ENCODE results near the gene SOX6.

The SOX6 gene

DNA sequence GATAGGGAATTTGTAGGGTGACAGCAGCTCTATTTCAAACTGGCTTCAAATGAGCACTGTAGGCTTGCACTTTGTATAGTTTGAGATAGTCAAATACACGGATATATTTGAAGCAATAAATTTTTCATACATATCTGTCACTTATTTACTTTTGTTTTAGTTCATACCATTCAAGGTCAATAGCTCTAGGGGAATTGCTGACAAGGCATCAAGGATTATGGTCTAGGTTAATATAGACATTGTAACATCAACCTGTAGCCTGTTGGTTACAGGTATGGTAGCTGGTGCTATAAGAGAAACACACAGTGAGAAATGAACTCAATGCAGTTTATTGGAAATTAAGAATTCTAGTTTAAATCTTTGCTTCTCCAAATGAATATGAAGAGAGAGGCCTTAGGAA is 267.6 kb downstream of the SOX6 start:
- Histone ChIP-seq H3K27me3 (ENCODE audit: insufficient read depth, low read length, poor library complexity, severe bottlenecking) (no peaks in the 10 kb centered on the region), H3K36me3 (ENCODE audit: insufficient read depth, low read length) (no peaks in the 10 kb centered on the region), H3K4me1 (ENCODE audit: insufficient read depth, low read length, poor library complexity, severe bottlenecking) (no peaks in the 10 kb centered on the region), H3K79me2 (ENCODE audit: insufficient read depth, low read length) (no peaks in the 10 kb centered on the region), H2AFZ (ENCODE audit: low read length) (no peak overlapping the region), H3K9me3 (ENCODE audit: insufficient read depth, low read depth, low read length) (no peaks in the 10 kb centered on the region), H3K4me3 (ENCODE audit: low read length, poor library complexity, severe bottlenecking) (no peak overlapping the region), H3K9me2 (replicated peaks; ENCODE audit: low read depth, low read length) (no peaks in the 10 kb centered on the region), H3K9ac (ENCODE audit: low read depth, low read length, poor library complexity, severe bottlenecking) (no peak overlapping the region), H4K20me1 (ENCODE audit: insufficient read depth, low read length, poor library complexity, severe bottlenecking) (no peaks in the 10 kb centered on the region), H3K4me2 (ENCODE audit: low read depth, low read length, poor library complexity, severe bottlenecking) (no peak overlapping the region), H3F3A (ENCODE audit: low read depth) (no peaks in the 10 kb centered on the region)
- TF ChIP-seq, protein P1, sequence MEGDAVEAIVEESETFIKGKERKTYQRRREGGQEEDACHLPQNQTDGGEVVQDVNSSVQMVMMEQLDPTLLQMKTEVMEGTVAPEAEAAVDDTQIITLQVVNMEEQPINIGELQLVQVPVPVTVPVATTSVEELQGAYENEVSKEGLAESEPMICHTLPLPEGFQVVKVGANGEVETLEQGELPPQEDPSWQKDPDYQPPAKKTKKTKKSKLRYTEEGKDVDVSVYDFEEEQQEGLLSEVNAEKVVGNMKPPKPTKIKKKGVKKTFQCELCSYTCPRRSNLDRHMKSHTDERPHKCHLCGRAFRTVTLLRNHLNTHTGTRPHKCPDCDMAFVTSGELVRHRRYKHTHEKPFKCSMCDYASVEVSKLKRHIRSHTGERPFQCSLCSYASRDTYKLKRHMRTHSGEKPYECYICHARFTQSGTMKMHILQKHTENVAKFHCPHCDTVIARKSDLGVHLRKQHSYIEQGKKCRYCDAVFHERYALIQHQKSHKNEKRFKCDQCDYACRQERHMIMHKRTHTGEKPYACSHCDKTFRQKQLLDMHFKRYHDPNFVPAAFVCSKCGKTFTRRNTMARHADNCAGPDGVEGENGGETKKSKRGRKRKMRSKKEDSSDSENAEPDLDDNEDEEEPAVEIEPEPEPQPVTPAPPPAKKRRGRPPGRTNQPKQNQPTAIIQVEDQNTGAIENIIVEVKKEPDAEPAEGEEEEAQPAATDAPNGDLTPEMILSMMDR (conservative IDR thresholded peaks at IDR 0.05; ENCODE audit: low read length), result no peak
- TF ChIP-seq EZH2phosphoT487 (IDR thresholded peaks at IDR 0.05; ENCODE audit: borderline replicate concordance), result no peak

DNA sequence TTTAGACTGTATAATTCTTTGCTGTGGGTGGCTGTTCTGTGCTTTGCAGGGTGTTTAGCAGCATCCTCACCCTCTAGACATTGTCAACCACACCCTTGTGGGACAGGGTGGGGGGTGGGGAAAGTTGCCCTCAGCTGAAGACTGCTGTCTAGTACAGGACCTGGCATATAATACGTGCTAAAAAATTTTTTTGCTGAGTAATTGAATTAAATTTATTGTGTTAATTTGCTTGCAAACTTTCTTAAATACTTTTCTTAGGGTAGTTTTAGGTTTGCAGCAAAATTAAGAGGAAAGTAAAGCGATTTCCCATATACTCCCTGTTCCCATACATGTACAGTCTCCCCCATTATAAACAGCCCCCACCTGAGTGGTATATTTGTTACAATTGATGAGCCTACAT is 268.5 kb downstream of the SOX6 start:
- Histone ChIP-seq H3K4me2 (ENCODE audit: low read depth, low read length, poor library complexity, severe bottlenecking) (no peak overlapping the region), H3K4me3 (ENCODE audit: low read length, poor library complexity, severe bottlenecking) (no peak overlapping the region), H2AFZ (ENCODE audit: low read length) (no peak overlapping the region), H3K9ac (ENCODE audit: low read depth, low read length, poor library complexity, severe bottlenecking) (no peak overlapping the region), H4K20me1 (ENCODE audit: insufficient read depth, low read length, poor library complexity, severe bottlenecking) (no peaks in the 10 kb centered on the region), H3F3A (ENCODE audit: low read depth) (no peaks in the 10 kb centered on the region), H3K79me2 (ENCODE audit: insufficient read depth, low read length) (no peaks in the 10 kb centered on the region), H3K27me3 (ENCODE audit: insufficient read depth, low read length, poor library complexity, severe bottlenecking) (no peaks in the 10 kb centered on the region), H3K9me3 (ENCODE audit: insufficient read depth, low read depth, low read length) (no peaks in the 10 kb centered on the region), H3K9me2 (replicated peaks; ENCODE audit: low read depth, low read length) (no peaks in the 10 kb centered on the region), H3K4me1 (ENCODE audit: insufficient read depth, low read length, poor library complexity, severe bottlenecking) (no peaks in the 10 kb centered on the region), H3K36me3 (ENCODE audit: insufficient read depth, low read length) (no peaks in the 10 kb centered on the region)
- TF ChIP-seq EZH2phosphoT487 (IDR thresholded peaks at IDR 0.05; ENCODE audit: borderline replicate concordance), result no peak
- TF ChIP-seq, protein P1 (conservative IDR thresholded peaks at IDR 0.05; ENCODE audit: low read length), result no peak

- Histone ChIP-seq H3K4me3 (ENCODE audit: low read length, poor library complexity, severe bottlenecking) (no peak overlapping the region), H3K4me2 (ENCODE audit: low read depth, low read length, poor library complexity, severe bottlenecking) (no peak overlapping the region), H2AFZ (ENCODE audit: low read length) (no peak overlapping the region), H3K79me2 (ENCODE audit: insufficient read depth, low read length) (no peaks in the 10 kb centered on the region), H3K9me3 (ENCODE audit: insufficient read depth, low read depth, low read length) (no peaks in the 10 kb centered on the region), H3K36me3 (ENCODE audit: insufficient read depth, low read length) (no peaks in the 10 kb centered on the region), H4K20me1 (ENCODE audit: insufficient read depth, low read length, poor library complexity, severe bottlenecking) (no peaks in the 10 kb centered on the region), H3K9me2 (replicated peaks; ENCODE audit: low read depth, low read length) (no peaks in the 10 kb centered on the region), H3F3A (ENCODE audit: low read depth) (no peaks in the 10 kb centered on the region), H3K27me3 (ENCODE audit: insufficient read depth, low read length, poor library complexity, severe bottlenecking) (no peaks in the 10 kb centered on the region), H3K4me1 (ENCODE audit: insufficient read depth, low read length, poor library complexity, severe bottlenecking) (no peaks in the 10 kb centered on the region), H3K9ac (ENCODE audit: low read depth, low read length, poor library complexity, severe bottlenecking) (no peak overlapping the region)
- TF ChIP-seq EZH2phosphoT487 (IDR thresholded peaks at IDR 0.05; ENCODE audit: borderline replicate concordance), result no peak
- TF ChIP-seq, protein P1 (conservative IDR thresholded peaks at IDR 0.05; ENCODE audit: low read length), result no peak
These were observed 270.0 kb downstream of the SOX6 start for GRCh38 chr11:16086229-16086819.

Measured in Loucy (cell line).